OCI-M2 (cell line): ENCODE results near the gene EPB41.

Experiments
- DNase-seq: peaks from one replicate; lab custom pipeline; 2025; ENCODE audit not compliant: unreplicated experiment; lab: John Stamatoyannopoulos, UW

Gene EPB41

GRCh38 chr1:28973596-28974421 lies 59.4 kb downstream of the EPB41 start:
- DNase-seq, result no peak

GRCh38 chr1:28974432-28974831 lies 60.1 kb downstream of the EPB41 start:
- DNase-seq, result no peak

GRCh38 chr1:28976248-28976647 lies 61.9 kb downstream of the EPB41 start:
- DNase-seq, result no peak

GRCh38 chr1:28981210-28981609 lies 66.8 kb downstream of the EPB41 start:
- DNase-seq, result no peak

GRCh38 chr1:28982198-28982597 lies 67.8 kb downstream of the EPB41 start:
- DNase-seq, result no peak

- no peak for DNase-seq
Measured at GRCh38 chr1:28983091-28983490, 68.7 kb downstream of the EPB41 start.

- DNase-seq, result no peak
Measured at GRCh38 chr1:28983509-28984310, 69.3 kb downstream of the EPB41 start.

- DNase-seq, result no peak
Measured at GRCh38 chr1:28984311-28984684, 69.9 kb downstream of the EPB41 start.

GRCh38 chr1:28985427-28985826 lies 71.1 kb downstream of the EPB41 start:
- no peak for DNase-seq

GRCh38 chr1:28986306-28986910 lies 72.0 kb downstream of the EPB41 start:
- DNase-seq, result no peak

- no peak for DNase-seq
Measured at GRCh38 chr1:29002792-29003191, 88.4 kb downstream of the EPB41 start.

- no peak for DNase-seq
Measured at GRCh38 chr1:29004288-29004687, 89.9 kb downstream of the EPB41 start.

- DNase-seq, result no peak
Measured at GRCh38 chr1:29004798-29005197, 90.4 kb downstream of the EPB41 start.

- DNase-seq, result no peak
Measured at GRCh38 chr1:29011775-29012174, 97.4 kb downstream of the EPB41 start.

- DNase-seq, result no peak
Measured at GRCh38 chr1:29017235-29017634, 102.9 kb downstream of the EPB41 start.

GRCh38 chr1:29017975-29018712 lies 103.8 kb downstream of the EPB41 start:
- no peak for DNase-seq

- DNase-seq, result no peak
Measured at GRCh38 chr1:29022620-29023019, 108.3 kb downstream of the EPB41 start.

GRCh38 chr1:29029667-29030066 lies 115.3 kb downstream of the EPB41 start:
- DNase-seq, result no peak

- DNase-seq, result peak; percentile 15
Measured at GRCh38 chr1:29032841-29033240, 118.5 kb downstream of the EPB41 start.

- no peak for DNase-seq
Measured at GRCh38 chr1:29033829-29034466, 119.6 kb downstream of the EPB41 start.
